ENCODE measurements around the gene CTPS2. TPM values are rescaled to one million over a fixed set of nuclear protein-coding genes. Genes with fewer than 3 reads are reported as not detected.

The CTPS2 gene
- polyA plus RNA-seq, 1 of the 3 experiments (the other 2 are of a cell fraction), result 6.1 TPM

GRCh38 chrX:16745102-16745501 lies 32.6 kb upstream of the CTPS2 start (continued):
- TF ChIP-seq, protein P1, sequence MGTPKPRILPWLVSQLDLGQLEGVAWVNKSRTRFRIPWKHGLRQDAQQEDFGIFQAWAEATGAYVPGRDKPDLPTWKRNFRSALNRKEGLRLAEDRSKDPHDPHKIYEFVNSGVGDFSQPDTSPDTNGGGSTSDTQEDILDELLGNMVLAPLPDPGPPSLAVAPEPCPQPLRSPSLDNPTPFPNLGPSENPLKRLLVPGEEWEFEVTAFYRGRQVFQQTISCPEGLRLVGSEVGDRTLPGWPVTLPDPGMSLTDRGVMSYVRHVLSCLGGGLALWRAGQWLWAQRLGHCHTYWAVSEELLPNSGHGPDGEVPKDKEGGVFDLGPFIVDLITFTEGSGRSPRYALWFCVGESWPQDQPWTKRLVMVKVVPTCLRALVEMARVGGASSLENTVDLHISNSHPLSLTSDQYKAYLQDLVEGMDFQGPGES (IDR thresholded peaks at IDR 0.05; ENCODE audit: low read depth, low read length), result no peak
- TF ChIP-seq MEF2A (IDR thresholded peaks at IDR 0.05; ENCODE audit: borderline replicate concordance, low read depth) (no peak), CHD2 (IDR thresholded peaks at IDR 0.05; ENCODE audit: low read length, partially characterized antibody) (no peak), JUND (IDR thresholded peaks at IDR 0.05) (no peak), TAF1 (IDR thresholded peaks at IDR 0.05; ENCODE audit: borderline replicate concordance, low read depth, low read length) (no peak), RCOR1 (IDR thresholded peaks at IDR 0.05; ENCODE audit: low read length) (no peak), POLR2AphosphoS5 (IDR thresholded peaks at IDR 0.05; ENCODE audit: low read depth, low read length) (no peak)

DNA sequence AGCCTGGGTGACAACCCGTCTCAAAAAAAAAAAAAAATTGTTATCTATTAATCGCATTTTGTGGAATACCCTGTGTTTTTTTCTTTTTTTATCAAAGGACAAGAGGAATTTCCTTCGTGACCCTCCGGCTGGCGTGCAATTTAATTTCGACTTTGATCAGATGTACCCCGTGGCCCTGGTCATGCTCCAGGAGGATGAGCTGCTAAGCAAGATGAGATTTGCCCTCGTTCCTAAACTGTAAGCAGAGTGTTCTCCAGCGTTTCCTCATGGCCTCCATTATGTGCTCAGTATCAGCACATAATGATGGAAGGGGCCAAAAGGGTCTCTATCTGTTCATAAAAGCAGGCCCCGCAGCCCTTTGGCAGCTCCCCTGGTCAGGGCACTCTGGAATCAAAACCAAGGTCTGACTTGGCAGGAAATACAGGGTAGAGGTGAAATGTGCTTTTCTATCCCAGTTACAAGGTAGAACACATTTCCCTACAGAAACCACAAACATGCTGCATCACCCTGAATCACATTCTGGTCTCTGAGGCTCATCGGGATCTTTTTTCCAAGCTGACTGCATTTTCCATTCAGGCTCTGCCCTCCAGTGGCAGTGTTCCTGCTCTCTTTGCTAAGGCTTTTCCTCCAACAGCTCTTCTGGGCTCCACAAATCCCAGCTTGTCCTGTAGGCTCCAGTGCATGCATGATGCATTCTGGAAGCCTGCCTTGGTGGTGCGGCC lies 31.3 kb upstream of the CTPS2 start:
- 0 out of 4 replicates have a peak, but pooled peaks cover 0 to 3% of the 10 kb centered on the region in 2 experiments for H3K4me1 ChIP-seq (ENCODE audit: control insufficient read depth in 1 of 2, insufficient read depth in 2 of 2, low read depth in 1 of 2, low read length in 1 of 2)
- CTCF ChIA-PET, result interaction anchor here (0.9 kb wide), 1 partner anchor 9 kb away, joined by 3 read pairs; no protein-coding TSS in a partner anchor
- 0 out of 2 replicates have a peak, but pooled peaks cover 5% of the 10 kb centered on the region for H3K79me2 ChIP-seq (ENCODE audit: insufficient read depth)
- H3K9me3 ChIP-seq, result no peaks in the 10 kb centered on the region
- H3K36me3 ChIP-seq (replicated peaks in 1 of 2; ENCODE audit: control insufficient read depth in 1 of 2, insufficient read depth in 2 of 2, low read length in 1 of 2), result peaks cover 46 to 54% of the 10 kb centered on the region in 2 experiments
- no peak for TF ChIP-seq POLR2AphosphoS5 (IDR thresholded peaks at IDR 0.05; ENCODE audit: low read depth, low read length)
- TF ChIP-seq, protein P2, sequence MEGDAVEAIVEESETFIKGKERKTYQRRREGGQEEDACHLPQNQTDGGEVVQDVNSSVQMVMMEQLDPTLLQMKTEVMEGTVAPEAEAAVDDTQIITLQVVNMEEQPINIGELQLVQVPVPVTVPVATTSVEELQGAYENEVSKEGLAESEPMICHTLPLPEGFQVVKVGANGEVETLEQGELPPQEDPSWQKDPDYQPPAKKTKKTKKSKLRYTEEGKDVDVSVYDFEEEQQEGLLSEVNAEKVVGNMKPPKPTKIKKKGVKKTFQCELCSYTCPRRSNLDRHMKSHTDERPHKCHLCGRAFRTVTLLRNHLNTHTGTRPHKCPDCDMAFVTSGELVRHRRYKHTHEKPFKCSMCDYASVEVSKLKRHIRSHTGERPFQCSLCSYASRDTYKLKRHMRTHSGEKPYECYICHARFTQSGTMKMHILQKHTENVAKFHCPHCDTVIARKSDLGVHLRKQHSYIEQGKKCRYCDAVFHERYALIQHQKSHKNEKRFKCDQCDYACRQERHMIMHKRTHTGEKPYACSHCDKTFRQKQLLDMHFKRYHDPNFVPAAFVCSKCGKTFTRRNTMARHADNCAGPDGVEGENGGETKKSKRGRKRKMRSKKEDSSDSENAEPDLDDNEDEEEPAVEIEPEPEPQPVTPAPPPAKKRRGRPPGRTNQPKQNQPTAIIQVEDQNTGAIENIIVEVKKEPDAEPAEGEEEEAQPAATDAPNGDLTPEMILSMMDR (IDR thresholded peaks at IDR 0.05), result peak; percentile 49
- TF ChIP-seq, protein P3, sequence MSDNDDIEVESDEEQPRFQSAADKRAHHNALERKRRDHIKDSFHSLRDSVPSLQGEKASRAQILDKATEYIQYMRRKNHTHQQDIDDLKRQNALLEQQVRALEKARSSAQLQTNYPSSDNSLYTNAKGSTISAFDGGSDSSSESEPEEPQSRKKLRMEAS (IDR thresholded peaks at IDR 0.05; ENCODE audit: low read depth), result 0 out of 2 replicates have a peak, but pooled peaks have one; percentile 35
- no peaks in the 10 kb centered on the region for H4K20me1 ChIP-seq (ENCODE audit: insufficient read depth)
- no peak overlapping the region for H3K4me2 ChIP-seq
- H3K9ac ChIP-seq, result no peak overlapping the region
- H2AFZ ChIP-seq (ENCODE audit: low read depth), result no peak overlapping the region
- POLR2A ChIA-PET, result interaction anchor here (0.7 kb wide), 1 partner anchor 24 kb away, joined by 4 read pairs; the partner anchor contains the start of gene SYAP1
- 85% methylated on average over 12 of the region's 12 CpGs for WGBS (ENCODE audit: low lambda C conversion rate)
- no peaks in the 10 kb centered on the region for H3K9me2 ChIP-seq
- H3K4me3 ChIP-seq (ENCODE audit: low read depth in 2 of 2, low read length in 1 of 2), result no peak overlapping the region
- peak overlapping the region in 1 of 2 experiments; percentile 63; a peak in 2 of 4 replicates for H3K27ac ChIP-seq (ENCODE audit: low read depth in 2 of 2, low read length in 1 of 2)
- H3K27me3 ChIP-seq (ENCODE audit: insufficient read depth), result no peaks in the 10 kb centered on the region
- DNase-seq, result no peak
- no peaks in the 10 kb centered on the region for H3F3A ChIP-seq (replicated peaks; ENCODE audit: insufficient read depth)

DNA sequence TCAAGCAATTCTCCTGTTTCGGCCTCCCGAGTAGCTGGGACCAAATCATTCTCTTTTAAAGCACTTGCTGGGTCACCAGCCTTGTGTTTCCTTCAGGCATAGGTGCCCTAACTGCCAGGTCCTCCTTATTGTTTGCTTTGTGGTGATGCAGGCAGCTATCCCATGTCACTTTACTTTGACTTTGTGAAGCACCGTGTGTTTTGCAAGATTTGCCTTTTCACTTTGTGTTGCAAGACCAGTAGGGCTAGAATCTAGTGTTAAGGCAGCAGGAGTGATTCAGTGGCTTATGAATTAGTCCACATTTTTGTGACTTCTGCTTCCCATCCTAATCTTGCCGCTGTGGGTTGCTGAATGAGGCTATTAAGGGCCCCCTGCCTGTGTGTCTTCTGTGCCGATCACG lies 27.1 kb upstream of the CTPS2 start:
- Histone ChIP-seq H3F3A (replicated peaks; ENCODE audit: insufficient read depth) (no peaks in the 10 kb centered on the region), H3K4me1 (ENCODE audit: control insufficient read depth in 1 of 2, insufficient read depth in 2 of 2, low read depth in 1 of 2, low read length in 1 of 2) (0 out of 4 replicates have a peak, but pooled peaks cover 0 to 3% of the 10 kb centered on the region in 2 experiments), H3K27ac (ENCODE audit: low read depth in 2 of 2, low read length in 1 of 2) (no peak overlapping the region), H3K79me2 (ENCODE audit: insufficient read depth) (0 out of 2 replicates have a peak, but pooled peaks cover 9% of the 10 kb centered on the region), H3K4me3 (ENCODE audit: low read depth in 2 of 2, low read length in 1 of 2) (no peak overlapping the region), H3K9me2 (no peaks in the 10 kb centered on the region), H3K4me2 (no peak overlapping the region), H3K36me3 (replicated peaks in 1 of 2; ENCODE audit: control insufficient read depth in 1 of 2, insufficient read depth in 2 of 2, low read length in 1 of 2) (peaks cover 40 to 71% of the 10 kb centered on the region in 2 experiments), H3K9ac (no peak overlapping the region), H2AFZ (ENCODE audit: low read depth) (no peak overlapping the region), H3K9me3 (no peaks in the 10 kb centered on the region), H3K27me3 (ENCODE audit: insufficient read depth) (no peaks in the 10 kb centered on the region), H4K20me1 (ENCODE audit: insufficient read depth) (no peaks in the 10 kb centered on the region)
- POLR2A ChIA-PET, result interaction anchor here (0.7 kb wide), 1 partner anchor 13 kb away, joined by 4 read pairs; no protein-coding TSS in a partner anchor
- 81% methylated on average over 6 of the region's 6 CpGs for WGBS (ENCODE audit: low lambda C conversion rate)
- DNase-seq, result no peak
- TF ChIP-seq FOXM1 (IDR thresholded peaks at IDR 0.05; ENCODE audit: low read depth) (no peak), SIN3A (IDR thresholded peaks at IDR 0.05; ENCODE audit: borderline replicate concordance, low read depth, low read length) (no peak)
- CTCF ChIA-PET, result no interaction called here

Measured in SK-N-SH (cell line).